Measurements from ENCODE around the gene ASCL2.
"Not testable (repeated sequence)": the region's sequence is repeated elsewhere in the genome, so short reads cannot be mapped to it uniquely, and the experiment has no call there.

The ASCL2 gene

DNA sequence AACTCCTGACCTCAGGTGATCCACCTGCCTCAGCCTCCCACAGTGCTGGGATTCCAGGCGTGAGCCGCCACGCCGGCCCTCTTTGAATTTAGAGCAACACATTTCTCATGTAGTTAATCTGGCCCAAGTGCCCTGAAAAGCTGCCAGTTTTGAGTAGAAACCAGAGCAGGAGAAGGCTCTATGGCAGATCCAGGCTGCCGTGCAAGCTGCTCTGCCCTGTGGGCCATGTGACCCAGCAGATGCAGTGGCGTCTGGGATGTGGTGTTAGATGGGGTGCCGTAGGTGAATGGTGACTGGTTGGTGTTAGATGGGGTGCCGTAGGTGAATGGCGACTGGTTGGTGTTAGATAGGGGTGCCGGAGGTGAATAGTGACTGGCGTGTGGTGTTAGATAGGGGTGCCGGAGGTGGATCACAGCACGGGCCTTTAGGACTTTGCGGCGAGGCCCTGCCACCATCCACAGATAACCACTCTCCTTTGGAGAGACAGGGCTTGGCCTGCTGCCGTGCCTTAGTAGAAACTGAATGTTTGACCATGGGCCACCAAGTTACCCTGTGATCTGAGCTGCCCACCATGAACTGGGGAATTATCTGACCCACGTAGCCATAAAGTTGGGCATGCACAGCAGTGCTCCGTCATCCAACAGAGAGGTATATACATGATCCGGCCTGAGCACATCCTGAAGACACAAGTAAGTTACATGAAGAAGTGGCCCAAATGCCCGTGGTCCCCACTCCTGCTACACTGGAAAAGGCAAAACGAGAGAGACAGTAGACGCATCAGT, 32.7 kb downstream of the ASCL2 start:
- in situ Hi-C loops (cut with MboI; ENCODE audit: low sequenced_read_pairs), result no loop called here

DNA sequence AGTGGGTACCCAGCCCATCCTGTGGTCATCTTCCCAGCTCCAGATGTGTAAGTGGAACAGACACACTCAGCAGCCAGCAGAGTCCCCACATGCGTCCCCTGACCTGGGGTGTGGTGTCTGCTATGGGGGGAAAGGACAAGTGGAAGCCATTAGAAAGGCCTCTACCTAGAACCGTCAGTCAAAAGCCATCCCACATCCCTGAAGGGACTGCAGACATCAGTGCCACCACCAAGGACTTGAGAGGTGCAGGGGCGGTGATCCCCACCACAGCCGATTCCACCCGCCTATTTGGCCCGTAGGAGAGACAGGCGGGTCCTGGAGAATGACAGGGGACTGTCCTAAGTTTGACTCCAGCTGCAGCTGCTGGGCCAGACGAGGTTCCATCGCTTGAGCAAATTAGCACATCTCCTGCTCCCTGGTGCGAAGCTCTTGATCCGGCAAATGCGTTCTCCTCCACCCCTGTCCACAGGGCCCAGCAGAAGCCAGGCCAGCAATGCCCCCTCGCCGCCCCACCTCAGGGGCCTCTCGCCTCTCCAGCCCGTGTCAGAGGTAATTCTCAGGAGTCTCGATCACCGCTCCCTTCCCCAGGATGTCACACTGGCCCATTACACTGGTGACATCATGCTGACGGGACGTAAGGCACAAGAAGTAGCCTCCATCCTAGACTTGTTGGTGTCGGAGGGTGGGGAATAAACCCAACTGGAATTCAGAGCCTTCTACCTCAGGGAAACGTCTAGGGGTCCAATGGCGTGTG, 33.8 kb downstream of the ASCL2 start:
- in situ Hi-C loops (cut with MboI; ENCODE audit: low sequenced_read_pairs), result not testable (repeated sequence)

DNA sequence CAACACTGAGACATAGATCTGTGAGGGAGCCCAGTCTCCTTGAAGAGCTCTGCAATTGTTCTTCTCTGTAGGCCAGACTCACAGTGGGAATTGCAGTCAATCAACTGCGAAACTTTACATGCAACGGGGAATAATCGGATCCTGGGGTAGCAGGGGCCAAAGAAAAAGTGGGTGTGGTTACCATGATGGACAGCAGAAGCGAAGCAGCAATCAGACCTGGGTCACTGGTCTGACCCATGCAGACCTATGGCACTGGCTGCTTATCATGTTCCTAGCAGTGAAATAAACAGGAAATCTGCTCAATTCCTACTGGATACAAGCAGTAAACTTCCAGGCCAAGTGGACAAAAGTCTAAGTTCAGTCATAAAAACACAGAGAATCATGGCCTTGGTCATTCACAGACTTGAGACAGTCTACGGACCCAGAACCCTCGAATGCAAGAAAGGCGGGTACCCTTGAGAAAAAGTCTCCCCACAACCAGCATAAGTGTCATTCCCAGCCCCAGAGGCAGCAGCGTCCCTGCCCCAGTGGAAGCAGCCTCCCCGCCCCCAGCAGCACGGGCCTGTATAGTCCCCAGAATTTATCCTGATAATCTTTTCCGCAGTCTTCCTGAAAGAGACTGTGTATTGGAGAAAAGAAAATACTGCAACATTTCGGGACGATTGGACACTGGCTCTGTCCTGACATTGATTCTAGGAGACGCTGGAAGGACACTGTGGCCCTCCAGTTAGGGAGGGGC, 34.6 kb downstream of the ASCL2 start:
- in situ Hi-C loops (cut with MboI; ENCODE audit: low sequenced_read_pairs), result no loop called here

DNA sequence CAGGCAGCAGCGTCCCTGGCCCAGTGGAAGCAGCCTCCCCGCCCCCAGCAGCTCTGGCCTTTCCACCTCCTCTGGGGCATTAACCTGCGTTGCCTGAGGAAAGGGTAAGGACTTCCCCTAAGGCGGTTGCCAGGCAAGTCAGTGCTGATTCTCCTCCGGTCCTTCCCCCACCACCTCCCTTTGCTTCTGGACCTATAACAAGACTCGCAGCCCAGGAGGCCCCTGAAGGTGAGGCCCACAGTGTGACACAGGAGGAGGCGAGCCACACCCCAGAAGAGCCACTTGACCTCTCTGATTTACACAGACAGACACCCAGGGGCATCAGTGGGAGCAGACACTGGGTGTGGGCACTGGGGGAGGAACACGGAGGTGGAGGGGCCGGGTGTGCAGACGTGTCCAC, 35.4 kb downstream of the ASCL2 start:
- in situ Hi-C loops (cut with MboI; ENCODE audit: low sequenced_read_pairs), result no loop called here

GRCh38 chr11:2233693-2234455, 36.5 kb downstream of the ASCL2 start:
- in situ Hi-C loops (cut with MboI; ENCODE audit: low sequenced_read_pairs), result no loop called here

DNA sequence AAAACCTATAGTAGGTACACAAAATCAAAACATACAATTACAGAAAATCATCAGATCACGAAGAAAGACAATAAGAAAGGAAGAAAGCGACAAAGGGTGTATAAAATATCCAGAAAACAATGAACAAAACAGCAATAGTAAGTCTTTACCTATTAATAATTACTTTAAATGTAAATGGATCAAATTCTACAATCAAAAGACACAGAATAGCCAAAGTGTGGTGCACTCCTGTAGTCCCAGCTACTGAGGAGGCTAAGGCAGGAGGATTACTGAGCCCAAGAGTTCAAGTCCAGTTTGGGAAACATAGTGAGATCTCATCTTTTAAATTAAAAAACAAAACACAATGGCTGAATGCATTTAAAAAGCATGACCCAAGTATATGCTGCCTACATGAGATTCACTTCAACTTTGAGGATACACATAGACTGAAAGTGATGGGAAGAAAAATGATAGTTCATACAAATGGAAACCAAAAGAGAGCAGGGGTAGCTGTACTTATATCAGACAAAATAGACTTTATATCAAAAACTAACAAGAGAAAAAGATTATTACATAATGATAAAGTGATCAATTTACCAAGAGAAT, 40.6 kb downstream of the ASCL2 start:
- in situ Hi-C loops (cut with MboI; ENCODE audit: low sequenced_read_pairs), result no loop called here

DNA sequence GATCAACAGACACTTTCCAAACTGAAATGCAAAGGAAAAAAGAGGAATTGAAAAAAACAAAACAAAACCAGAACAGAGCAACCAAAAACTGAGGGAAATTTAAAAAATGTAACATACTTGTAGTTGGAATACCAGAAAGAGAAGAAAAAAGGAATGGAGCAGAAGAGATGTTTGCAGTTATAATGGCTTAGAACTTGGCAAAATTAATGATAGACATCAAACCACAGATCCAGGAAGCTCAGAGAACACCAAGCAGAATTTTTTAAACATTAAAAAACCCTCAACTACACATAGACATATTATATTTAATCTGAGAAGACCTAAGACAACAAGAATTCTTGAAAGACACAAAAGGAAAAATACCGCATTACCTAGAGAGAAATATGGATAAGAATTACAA, 46.1 kb downstream of the ASCL2 start:
- in situ Hi-C loops (cut with MboI; ENCODE audit: low sequenced_read_pairs), result no loop called here

GRCh38 chr11:2223153-2223794, 47.1 kb downstream of the ASCL2 start:
- in situ Hi-C loops (cut with MboI; ENCODE audit: low sequenced_read_pairs), result no loop called here

- in situ Hi-C loops (cut with MboI; ENCODE audit: low sequenced_read_pairs), result no loop called here
Observed at GRCh38 chr11:2222451-2222850, 47.9 kb downstream of the ASCL2 start.

DNA sequence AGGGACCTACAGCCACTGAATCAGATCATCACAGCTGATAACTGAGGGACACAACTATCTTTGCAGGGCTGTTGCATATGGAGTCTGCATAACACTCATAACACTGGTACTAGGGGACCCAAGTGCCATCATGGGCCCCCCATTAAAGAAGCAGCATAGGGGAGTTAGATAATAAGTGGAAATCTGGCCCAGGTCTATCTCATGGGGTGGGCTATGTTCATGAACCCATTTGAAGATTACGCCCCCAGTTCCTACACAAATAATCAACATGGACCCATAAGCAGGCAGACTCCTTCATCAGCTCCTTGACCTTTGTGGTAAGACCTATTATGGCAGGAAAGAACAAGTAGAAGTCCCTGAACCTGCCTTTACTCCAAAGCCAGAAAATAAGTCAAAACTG, 48.8 kb downstream of the ASCL2 start:
- in situ Hi-C loops (cut with MboI; ENCODE audit: low sequenced_read_pairs), result no loop called here

GRCh38 chr11:2221024-2221423, 49.4 kb downstream of the ASCL2 start:
- in situ Hi-C loops (cut with MboI; ENCODE audit: low sequenced_read_pairs), result no loop called here

DNA sequence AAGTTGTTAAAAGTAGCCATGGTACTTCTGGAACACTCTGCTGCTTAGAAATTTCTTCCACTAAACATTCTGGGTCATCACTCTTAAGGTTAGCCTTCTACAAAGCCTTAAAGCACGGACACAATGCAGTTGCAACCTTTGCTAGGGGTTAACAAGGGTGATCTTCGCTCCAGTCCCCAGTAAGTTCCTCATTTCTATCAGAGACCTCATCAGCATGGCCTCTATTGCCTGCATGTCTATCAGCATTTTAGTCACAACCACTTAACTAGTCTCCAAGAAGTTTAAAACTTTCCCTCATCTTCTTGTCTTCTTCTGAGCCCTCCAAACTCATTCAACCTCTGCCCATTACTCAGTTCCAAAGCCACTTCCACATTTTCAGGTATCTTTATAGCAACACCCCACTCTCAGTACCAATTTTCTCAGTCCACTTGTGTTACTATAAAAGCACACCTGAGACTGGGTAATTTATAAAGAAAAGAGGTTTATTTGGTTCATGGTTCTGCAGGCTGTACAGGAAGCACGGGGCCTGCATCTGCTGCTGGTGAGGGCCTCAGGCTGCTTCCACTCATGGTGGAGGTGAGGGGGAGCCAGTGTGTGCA, 50.1 kb downstream of the ASCL2 start:
- in situ Hi-C loops (cut with MboI; ENCODE audit: low sequenced_read_pairs), result no loop called here

- in situ Hi-C loops (cut with MboI; ENCODE audit: low sequenced_read_pairs), result no loop called here
Observed at GRCh38 chr11:2219318-2220017, 50.9 kb downstream of the ASCL2 start.

Measured in HL-60/S4 treated with phorbol 12-myristate 13-acetate at 8.2 ng/mL for 4 days and 3 days (cell line).